Activated T-cell treated with anti-CD3 and anti-CD28 coated beads for 48 hours (primary cell): ENCODE measurements around the gene LRIG1.

ENCODE experiments used
- DNase-seq: peaks from one replicate; pipeline ENCODE4 v3.0.0-alpha.2; 2020; ENCODE audit warnings: low read depth

Gene LRIG1

GRCh38 chr3:66489115-66489514 lies 11.7 kb downstream of the LRIG1 start:
- DNase-seq: no peak

GRCh38 chr3:66488492-66488891 lies 12.3 kb downstream of the LRIG1 start:
- DNase-seq: no peak

GRCh38 chr3:66487465-66487864 lies 13.4 kb downstream of the LRIG1 start:
- no peak for DNase-seq

- no peak for DNase-seq
These were observed 14.2 kb downstream of the LRIG1 start for GRCh38 chr3:66486646-66487045.

- DNase-seq: no peak
These were observed 14.6 kb downstream of the LRIG1 start for GRCh38 chr3:66486202-66486601.

GRCh38 chr3:66485291-66485968 lies 15.4 kb downstream of the LRIG1 start:
- DNase-seq: no peak

- DNase-seq: no peak
These were observed 16.5 kb downstream of the LRIG1 start for GRCh38 chr3:66484106-66484844.

- no peak for DNase-seq
These were observed 17.4 kb downstream of the LRIG1 start for GRCh38 chr3:66483409-66483906.

GRCh38 chr3:66483006-66483405 lies 17.8 kb downstream of the LRIG1 start:
- no peak for DNase-seq

GRCh38 chr3:66482018-66482404 lies 18.8 kb downstream of the LRIG1 start:
- no peak for DNase-seq

GRCh38 chr3:66481071-66482017 lies 19.5 kb downstream of the LRIG1 start:
- DNase-seq: no peak

- no peak for DNase-seq
These were observed 20.2 kb downstream of the LRIG1 start for GRCh38 chr3:66480666-66481065.

- no peak for DNase-seq
These were observed 21.3 kb downstream of the LRIG1 start for GRCh38 chr3:66479532-66479947.

- no peak for DNase-seq
These were observed 21.9 kb downstream of the LRIG1 start for GRCh38 chr3:66478960-66479359.

GRCh38 chr3:66477856-66478255 lies 23.0 kb downstream of the LRIG1 start:
- no peak for DNase-seq

- DNase-seq: no peak
These were observed 23.9 kb downstream of the LRIG1 start for GRCh38 chr3:66476852-66477381.

GRCh38 chr3:66475386-66476020 lies 25.3 kb downstream of the LRIG1 start:
- no peak for DNase-seq

- no peak for DNase-seq
These were observed 27.1 kb downstream of the LRIG1 start for GRCh38 chr3:66473692-66474091.

- no peak for DNase-seq
These were observed 27.6 kb downstream of the LRIG1 start for GRCh38 chr3:66473181-66473580.

- DNase-seq: no peak
These were observed 28.3 kb downstream of the LRIG1 start for GRCh38 chr3:66472313-66473134.
